HG02943 (cell line): ENCODE results near the gene ABHD11.
"Not testable (repeated sequence)": the region's sequence is repeated elsewhere in the genome, so short reads cannot be mapped to it uniquely, and the experiment has no call there.

Experiments used
- ATAC-seq: cut with Tn5 transposase; IDR thresholded peaks from one replicate; pipeline ENCODE4 v1.9.1; 2021; ENCODE audit warnings: mild to moderate bottlenecking, low read depth, moderate library complexity; ENCODE audit not compliant: unreplicated experiment

Gene ABHD11

GRCh38 chr7:73746378-73746777, 7.8 kb upstream of the ABHD11 start:
- no peak for ATAC-seq

- no peak for ATAC-seq
These were observed 4.4 kb upstream of the ABHD11 start for GRCh38 chr7:73742753-73743641.

- no peak for ATAC-seq
These were observed 3.7 kb upstream of the ABHD11 start for GRCh38 chr7:73742338-73742752.

- ATAC-seq, result no peak
These were observed 3.0 kb upstream of the ABHD11 start for GRCh38 chr7:73741600-73741999.

- ATAC-seq, result no peak
These were observed 2.2 kb upstream of the ABHD11 start for GRCh38 chr7:73740771-73741170.

GRCh38 chr7:73740212-73740611, 1.6 kb upstream of the ABHD11 start:
- no peak for ATAC-seq

- ATAC-seq, result no peak
These were observed 775 bp upstream of the ABHD11 start for GRCh38 chr7:73739387-73739767.

GRCh38 chr7:73738220-73738611, 386 bp downstream of the ABHD11 start:
- ATAC-seq, result peak; percentile 26

GRCh38 chr7:73737491-73738219, 947 bp downstream of the ABHD11 start:
- ATAC-seq, result no peak

- ATAC-seq, result no peak
These were observed 1.7 kb downstream of the ABHD11 start for GRCh38 chr7:73736885-73737284.

GRCh38 chr7:73735528-73735905, 3.1 kb downstream of the ABHD11 start:
- ATAC-seq, result no peak

- no peak for ATAC-seq
These were observed 3.7 kb downstream of the ABHD11 start for GRCh38 chr7:73734619-73735527.

GRCh38 chr7:73732397-73732796, 6.2 kb downstream of the ABHD11 start:
- ATAC-seq, result no peak

GRCh38 chr7:73730485-73730884, 8.1 kb downstream of the ABHD11 start:
- ATAC-seq, result no peak

GRCh38 chr7:73728551-73728950, 10.1 kb downstream of the ABHD11 start:
- ATAC-seq, result no peak

GRCh38 chr7:73727952-73728351, 10.7 kb downstream of the ABHD11 start:
- no peak for ATAC-seq

GRCh38 chr7:73726083-73726466, 12.5 kb downstream of the ABHD11 start:
- ATAC-seq, result no peak

- ATAC-seq, result no peak
These were observed 14.8 kb downstream of the ABHD11 start for GRCh38 chr7:73723813-73724212.

GRCh38 chr7:73722785-73723184, 15.8 kb downstream of the ABHD11 start:
- no peak for ATAC-seq

GRCh38 chr7:73722182-73722581, 16.4 kb downstream of the ABHD11 start:
- not testable (repeated sequence) for ATAC-seq

- ATAC-seq, result no peak
These were observed 17.2 kb downstream of the ABHD11 start for GRCh38 chr7:73721377-73721817.
